Stimulated activated CD4-positive, alpha-beta T cell treated with anti-CD3 and anti-CD28 coated beads, Interleukin-4, amount 100 ng/mL, for 1 hour (primary cell): ENCODE results near the gene CRHR1.

Experiments
- DNase-seq: peaks from one replicate; pipeline ENCODE4 v3.0.0-alpha.2; 2020

Gene CRHR1

DNA sequence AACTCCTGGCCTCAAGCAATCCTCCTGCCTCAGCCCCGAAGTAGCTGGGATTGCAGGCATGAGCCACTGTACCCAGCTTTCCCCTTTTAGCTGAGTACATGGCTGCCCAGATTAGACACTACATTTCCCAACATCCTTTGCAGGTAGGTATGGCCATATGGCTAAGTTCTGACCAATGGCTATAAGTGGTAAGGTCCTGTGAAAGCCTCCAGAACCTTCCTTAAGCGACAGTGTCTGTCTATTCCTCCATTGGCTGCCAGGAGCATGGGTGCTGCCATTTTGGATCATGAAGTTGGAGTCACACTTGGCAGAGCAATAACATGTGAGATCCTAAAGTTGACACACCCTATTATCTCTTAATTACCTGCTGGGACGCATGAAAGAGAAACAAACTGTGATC is 24.4 kb upstream of the CRHR1 start:
- DNase-seq = no peak

DNA sequence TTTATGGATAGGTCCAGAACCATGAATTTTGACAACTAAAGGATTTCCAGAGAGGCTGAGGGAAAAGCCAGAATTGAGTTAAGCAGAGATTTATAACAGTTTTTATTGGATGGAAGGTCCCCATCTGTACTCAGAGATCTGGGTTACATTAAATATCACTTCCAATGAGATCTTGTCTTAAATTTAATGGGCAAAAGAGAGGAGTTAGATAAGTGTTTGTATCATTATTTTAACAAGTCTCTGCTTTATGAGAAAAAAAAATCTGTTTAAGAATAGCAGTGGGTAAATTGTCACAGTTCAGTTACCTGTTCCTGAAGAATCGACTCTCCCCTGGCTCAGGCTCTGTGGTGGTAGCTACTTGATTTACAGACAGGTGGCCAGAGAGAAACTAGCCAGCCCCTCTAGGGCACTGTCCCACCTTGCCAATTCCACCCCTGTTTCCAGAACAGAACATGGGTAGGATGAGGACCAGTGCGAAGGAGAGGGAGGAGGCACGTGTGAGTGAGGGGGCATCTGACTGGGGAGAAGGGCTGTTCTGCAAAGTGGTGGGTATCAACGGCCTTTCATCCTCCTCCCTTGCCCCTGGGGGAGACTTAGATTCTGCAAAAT is 22.1 kb upstream of the CRHR1 start:
- no peak for DNase-seq

DNA sequence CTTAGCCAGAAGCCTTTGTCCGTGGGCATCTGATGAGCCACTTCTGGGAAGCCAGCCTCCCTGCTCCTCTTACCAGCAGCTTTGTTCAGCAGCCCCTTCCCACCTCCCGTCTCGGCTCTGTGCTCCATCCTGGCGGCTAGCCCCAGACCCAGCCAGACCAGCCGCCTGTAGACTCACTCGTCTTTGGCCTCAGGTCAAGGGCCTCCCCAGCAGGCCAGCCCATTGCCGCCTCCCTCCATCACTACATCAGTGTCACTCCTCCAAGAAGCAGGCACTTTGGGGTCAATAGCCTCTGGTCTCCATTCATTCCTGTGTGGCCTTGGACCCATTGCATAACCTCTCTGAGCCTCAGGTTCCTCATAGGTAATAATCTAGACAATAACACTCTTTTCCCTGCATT is 20.9 kb upstream of the CRHR1 start:
- no peak for DNase-seq

DNA sequence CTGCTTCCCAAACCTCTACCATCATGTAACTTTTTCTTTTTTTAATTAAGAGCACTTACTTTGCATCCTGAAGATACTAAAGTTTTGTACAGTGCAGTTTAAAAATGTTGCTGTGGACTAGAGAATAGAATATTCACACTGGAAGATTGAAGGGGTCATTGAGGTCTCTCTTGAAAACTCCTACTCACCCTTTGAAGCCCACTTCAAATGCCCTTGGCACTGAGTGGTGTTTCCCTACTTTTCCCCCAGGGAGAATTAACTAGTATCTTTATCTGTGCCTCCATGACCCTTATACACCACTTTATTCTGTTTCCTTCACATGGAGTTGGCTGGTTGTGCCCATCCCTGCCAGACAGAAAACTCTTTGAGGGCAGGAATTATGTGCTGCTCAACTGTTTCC is 19.6 kb upstream of the CRHR1 start:
- no peak for DNase-seq

DNA sequence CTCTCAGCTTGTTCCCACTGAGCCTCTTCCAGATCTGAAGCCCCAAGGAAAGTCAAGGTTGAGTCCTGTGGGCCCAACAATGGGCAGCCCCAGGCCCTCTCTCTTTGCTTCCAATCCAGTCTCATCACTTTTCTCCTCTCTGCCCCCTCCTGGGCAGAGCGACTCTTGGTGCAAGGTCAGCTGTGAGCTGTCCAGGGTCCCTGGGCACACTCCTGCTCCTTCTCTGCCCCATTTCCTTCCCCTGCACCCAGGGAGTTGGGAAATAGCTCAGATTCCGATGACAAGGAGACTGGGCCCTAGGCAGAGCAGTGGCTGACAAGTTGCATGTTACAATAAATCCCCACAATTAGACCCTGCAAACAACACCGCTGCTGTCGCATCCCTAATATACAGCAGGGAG is 16.1 kb upstream of the CRHR1 start:
- DNase-seq = no peak

DNA sequence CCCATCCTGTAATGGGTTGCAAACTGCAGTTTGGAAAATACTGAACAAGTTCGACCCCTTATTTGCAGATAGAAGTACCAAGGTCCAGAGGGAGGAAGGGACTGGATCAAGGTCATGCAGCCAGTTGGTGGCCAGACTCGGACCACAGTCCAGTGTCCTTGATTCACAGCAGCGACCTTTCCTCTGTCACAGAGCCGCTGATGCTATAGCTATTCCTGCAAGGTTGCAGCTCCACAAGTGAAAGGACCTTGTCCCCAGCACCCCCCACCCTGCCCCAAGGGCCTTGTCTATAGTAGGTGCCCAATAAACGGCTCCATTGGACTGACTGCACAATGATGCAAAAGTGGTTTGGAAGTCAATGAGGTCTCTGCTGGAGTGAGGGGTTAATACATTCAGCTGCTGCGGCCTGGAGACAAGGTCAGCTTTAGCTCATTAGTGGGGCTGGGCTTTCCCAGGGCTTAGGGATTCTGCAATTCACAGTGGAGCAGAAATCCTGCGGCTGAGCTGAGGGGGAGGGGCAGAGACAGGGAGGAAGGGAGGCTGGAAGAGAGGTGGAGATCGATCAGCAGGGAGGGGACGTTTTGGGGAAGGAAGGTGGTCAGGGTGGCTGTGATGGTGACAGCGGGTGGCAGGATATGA is 13.4 kb upstream of the CRHR1 start:
- DNase-seq = no peak

DNA sequence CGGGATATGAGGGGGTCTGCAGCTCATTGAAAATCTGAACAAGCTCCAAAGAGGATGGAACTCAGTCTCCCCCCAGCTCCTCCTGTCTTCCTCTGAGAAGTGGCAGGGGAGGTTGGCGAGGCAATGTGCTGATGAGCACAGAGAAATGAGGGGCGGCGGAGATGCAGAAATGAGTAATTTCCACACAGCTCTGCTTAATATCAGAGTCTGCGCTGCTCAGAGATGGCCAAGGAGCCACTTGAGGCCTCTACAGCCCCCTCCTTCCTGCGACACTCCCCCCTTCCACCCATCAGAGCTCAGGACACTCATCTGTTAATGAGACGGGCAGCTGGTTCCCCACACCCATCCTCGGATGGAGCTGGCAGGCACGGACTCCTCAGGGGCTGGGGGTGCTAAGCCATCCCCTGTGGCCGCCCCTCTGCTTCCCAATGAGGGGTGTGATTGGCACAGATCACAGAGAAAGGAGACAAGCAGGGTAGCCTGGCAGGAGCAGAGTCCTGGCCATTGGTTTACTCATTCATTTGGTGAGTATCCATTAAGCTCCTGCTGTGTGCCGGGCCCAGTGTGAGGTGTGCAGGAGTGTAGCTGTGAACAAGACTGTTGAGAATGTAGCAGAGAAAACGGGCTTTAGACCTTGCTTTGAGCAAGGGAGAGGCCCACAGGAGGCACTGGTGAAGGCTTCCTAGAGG is 12.7 kb upstream of the CRHR1 start:
- no peak for DNase-seq

DNA sequence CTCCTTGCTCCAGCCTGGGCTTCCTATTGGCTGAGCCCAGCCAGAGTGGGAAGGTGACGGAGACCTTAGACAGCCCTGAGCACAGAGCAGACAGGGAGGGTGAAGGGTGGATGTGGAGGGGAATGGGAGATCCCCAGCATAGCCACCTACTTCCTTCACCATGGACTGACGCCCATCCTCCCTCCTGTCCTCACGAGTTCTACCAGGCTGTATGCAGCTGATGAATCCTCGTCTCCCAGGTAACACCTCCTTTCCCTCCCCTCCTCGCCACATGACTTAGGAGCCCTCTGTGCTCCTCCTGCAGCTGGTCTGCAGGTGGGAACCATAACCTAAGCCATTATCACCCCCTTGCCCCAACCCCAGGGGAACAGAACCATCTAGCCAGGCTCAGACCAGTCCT is 9.0 kb upstream of the CRHR1 start:
- no peak for DNase-seq

DNA sequence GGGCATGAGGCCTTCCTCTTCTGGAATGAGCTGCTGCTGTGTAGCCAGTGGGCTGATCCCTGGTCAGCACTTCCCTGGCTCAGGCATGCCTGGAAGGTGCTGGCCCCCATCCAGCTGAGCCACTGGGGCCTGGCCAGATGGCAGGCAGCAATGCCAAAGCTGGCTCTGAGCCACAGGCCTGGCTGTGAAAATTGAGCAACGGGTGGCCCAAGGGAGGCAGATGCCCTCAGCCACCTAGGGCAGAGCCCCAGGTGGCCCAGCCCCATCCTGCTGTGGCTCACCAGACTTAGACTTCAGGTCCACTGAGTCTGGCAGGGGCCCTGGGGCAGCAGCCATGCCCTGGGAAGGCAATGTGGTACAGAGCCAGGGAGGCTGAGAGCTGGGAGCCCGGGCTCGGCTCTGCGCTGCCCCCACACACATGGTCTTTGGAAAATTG is 8.5 kb upstream of the CRHR1 start:
- no peak for DNase-seq

DNA sequence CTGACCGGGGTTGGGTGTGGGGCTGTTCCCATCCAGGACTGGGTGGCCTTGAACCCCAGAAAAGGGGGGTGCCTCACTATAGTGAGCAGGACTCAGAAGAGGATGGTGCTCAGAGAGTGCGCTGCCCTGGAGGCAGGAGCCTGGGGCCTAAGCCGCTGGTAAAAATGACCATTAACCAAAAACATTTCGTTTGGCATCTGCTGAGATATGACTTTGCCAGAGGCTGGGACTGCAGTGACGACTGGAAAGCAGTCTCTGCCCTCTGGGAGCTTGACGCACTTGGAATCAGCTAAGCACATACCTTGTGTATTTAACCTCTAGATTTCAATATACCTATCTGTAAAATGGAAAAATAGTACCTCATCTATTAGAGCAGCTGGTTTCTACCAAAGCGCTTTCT is 7.2 kb upstream of the CRHR1 start:
- DNase-seq = no peak

DNA sequence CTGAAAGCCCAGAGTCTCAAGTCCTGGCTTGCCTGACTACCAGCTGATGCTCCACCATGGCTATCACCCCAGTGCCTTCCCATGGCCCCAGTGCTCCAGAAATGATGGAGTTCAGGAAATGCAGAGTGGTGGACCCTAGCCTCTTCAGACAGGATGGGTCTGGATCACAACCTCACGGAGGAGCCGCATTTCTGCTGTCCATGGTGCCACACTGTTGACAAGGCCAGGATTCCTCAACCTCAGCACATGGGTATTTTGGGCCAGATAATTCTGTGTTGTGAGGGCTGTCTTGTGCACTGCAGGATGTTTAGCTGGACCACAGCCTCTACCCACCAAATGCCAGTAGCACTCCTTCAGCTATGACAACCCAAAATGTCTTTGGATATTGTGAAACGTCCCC is 6.7 kb upstream of the CRHR1 start:
- no peak for DNase-seq

DNA sequence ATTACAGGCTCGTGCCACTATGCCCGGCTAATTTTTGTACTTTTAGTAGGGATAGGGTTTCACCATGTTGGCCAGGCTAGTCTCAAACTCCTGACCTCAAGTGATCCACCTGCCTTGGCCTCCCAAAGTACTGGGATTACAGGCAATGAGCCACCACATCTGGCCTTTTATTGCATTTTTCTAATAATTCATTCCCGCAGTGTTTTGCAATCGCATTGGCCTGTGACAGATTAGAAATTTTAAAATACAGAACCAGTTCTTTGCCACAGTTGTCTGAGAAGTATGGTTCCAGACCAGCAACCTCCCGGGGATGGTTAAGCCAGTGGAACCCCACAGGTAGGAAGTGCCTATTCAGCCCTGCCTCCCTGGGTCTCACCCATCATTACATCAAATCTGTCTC is 3.2 kb upstream of the CRHR1 start:
- no peak for DNase-seq

DNA sequence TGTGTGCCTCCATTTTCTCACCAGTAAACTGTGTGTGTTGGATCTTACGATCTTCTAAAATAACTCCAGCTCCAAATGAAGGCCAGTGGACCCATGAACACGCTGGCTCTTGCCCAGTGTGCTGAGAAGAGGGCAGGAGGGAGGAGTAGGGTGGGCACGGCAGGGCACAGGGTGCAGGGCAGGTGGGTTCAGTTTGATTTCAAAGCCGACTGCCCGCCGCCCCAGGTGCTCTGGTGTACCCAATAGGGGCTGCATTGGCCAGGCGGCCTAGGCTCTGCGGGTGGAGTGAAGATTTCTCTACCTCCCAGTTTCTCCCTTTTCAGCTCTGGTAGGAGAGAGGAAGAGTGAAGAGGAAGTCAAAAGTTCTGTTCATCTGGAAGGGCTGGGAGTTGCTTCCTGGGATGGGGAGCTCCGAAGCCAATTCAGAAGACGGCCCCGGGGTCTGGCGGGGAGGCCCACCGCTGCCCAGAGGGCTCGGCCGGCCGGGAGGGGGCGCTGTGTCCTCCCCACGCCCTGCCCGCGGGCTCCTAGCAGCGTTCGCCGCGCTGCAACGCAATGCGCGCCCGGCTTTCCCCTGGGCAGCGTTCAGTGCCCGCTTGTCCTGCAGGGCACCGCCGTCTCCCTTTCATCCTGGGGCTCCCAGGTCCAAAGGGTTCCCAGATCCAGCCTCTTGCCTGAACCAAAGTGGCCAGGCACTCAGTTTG is 1.1 kb upstream of the CRHR1 start:
- peak; percentile 57 for DNase-seq

DNA sequence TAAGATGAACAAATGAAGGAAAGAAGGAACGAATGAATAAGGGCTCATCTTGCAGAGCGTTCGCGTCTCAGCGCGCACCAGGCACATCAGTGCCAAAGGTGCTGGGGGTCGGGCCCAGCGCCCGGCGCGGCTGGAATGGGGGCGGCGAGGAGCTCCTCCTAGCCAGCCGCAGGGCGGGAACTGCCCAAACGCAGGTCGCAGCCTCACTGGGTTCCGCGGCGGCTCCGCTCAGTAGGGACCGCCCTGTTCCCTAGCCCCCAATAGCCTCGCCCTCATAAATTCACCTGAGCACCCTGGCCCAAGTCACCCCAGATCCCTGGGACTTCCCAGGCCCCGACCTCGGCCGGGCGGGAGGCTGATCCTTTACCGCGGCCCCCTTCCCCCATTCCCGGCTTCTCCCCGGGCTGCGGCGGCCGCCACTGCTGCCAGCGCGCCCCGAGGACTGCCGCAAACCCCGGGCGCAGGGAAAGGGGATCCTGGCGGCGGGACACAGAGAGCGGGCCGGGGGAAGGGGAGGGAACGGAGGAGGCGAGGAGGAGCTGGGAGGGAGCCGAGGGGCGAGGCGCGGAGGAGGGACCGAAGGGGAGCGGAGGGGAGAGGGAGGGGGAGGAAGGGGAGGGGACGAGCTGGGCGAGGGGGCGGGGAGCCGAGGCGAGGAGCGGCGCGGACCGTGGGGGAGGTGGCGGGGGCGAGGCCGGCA is 377 bp upstream of the CRHR1 start:
- peak; percentile 18 for DNase-seq

DNA sequence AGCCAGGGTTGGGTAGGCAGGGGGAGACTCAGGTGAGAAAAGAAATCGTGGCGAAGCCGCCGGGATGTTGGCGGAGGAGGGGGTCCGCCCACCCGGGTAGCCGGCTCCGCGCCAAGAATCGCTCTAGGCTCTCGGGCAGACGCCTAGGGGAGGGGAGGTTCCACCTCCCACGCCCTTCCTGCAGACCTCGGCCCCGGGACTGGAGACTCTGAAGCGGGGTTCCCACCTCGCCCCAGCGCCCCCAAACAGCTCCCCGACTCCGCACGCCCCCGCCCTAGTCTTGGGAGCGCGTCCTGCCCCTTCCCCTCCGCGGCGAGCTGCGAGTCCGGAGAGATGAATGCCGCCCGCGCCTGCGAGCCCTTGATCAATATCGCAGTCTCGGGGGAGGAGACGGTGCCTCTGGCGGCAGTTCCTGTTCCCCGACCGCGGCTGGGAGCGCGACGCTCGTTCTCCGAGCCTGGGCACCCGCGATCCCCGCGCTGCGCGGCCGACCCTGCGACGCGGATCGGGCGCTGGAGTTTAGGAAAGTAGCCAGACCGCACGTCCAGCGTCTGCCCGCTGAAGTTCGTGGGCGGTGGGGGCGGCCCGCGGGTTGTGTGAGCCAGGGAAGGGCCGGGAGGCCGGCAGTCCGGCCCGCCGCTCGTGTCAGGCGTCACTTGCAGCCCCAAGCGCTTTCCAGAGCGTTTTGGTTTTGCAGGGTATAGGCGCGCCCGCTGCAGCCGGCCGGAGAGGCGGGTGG is 790 bp downstream of the CRHR1 start:
- DNase-seq = peak; percentile 37

DNA sequence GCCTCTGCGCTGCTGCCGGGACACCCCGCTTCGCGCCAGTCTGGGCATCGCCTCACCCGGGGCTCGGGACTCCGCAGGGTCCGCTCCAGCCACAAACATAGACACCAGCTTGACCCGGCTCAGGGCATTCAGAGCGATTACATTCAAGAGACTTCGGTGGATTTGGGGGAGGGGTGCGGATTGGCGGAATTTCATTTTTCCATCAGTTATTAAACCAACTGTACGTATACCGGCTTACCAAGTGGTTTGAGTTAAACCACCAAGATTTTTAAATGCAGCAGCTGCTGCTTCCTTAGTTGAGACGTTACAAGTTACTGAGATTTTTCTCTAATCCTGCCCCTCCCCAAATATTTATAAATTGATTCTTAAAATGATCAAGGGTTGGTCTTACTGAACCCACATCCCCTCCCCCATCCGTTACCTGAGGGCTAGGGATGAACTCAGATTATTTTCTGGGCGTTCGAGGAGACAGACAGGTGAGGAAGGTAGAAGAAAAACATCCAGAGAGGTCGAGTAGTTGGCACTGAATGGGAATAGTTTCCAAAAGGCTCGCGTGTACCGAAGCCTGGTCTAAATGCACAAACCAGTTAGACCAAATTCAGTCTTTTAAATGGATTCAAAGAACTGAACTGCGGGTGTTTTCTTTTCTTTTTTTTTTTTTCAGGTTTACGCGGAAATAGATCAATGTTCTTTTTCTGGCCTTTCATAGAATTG is 1.5 kb downstream of the CRHR1 start:
- DNase-seq = no peak

DNA sequence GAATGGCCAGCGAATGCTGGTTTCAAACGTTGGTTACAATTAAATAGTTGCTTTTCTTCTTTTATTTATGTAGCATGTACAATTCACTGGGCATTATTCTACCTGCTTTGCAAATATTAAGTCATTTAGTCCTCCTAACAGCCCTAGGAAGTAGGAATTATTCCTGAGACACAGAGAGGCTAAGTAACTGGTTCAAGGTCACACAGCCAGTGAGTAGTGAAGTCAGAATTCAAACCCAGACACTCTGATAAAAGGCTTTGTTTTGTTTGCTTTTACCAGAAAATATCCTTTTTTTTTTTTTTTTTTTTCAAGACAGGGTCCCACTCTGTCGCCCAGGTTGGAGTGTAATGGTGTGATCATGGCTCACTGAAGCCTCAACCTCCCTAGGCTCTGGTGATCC is 2.2 kb downstream of the CRHR1 start:
- DNase-seq = no peak

DNA sequence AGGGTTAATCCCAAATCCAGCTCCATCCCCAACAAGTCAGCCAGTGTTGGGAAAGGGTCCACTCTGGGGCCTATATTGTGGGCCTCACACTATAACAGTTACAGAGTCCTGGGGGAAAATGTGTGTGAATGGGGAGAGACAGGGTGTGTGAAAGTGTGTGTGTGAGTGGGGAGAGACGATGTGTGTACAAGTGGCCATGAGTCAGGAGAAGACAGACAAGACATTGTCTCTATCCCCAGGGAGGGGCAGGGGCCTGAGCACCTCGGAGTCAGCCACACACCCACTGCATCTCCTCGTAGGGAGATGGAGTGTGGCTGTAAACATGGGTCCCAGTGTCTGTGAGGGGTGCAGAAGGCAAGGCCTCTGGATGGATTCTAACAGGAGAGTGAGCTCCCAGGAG is 2.9 kb downstream of the CRHR1 start:
- DNase-seq = no peak

DNA sequence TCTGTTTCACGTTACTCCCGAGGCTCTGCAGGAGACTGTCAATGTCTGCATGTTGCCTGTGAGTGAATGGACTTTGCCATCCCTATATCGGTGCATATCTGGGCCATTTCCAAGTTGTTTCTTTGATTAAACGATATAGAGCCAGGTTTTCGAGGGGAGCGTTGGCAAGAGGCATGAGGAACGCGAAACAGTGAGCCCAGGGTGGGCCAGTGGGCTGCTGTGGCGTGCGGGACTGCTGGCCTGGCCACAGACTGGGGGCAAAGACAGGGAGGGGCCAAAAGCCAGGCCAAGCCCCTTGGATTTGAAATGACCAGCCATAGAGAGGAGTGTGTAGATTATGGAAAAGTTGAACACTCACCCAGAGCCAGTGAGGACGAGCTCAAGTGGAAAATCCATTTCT is 3.5 kb downstream of the CRHR1 start:
- no peak for DNase-seq

DNA sequence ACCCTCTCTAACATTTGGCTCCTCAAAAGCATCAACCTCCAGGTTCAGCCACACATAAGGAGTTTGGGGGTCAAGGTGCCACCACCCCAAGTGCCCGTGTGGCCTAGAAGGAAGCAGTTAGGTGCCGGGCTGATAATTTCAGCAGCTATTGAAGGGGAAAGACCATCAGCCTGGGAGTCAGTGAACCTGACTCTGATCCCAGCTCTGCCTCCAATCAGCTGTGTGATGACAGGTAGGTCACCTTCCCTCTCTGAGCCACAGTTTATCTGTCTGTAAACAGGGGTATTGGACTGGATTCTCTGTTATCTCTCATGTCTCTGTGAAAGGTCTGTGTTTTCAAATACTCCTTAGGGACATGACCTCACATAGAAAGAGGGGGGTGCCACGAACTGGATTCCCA is 3.9 kb downstream of the CRHR1 start:
- DNase-seq = no peak

DNA sequence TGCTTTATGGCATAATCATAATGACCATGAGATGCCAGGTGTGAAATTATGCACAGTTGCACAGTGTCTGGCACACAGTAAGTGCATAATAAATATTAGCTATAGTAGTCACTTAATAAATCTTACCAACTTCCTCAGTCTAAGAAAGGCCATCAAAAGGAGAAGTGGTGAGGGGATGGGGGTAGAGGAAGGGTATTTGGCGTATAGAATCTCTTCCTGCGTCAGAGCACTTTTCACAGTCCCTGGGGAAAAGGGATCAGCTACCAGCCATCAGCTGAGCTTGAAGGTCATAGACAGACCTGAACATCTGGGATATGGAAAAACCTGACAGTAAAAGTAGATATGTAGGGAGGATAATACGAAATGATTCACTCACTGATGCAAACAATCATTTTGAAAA is 5.8 kb downstream of the CRHR1 start:
- no peak for DNase-seq
